NCI-H146 treated with DMSO at 0.1 percent for 48 hours (cell line): ENCODE data around the gene SPON1.
"Not testable (repeated sequence)": the region's sequence is repeated elsewhere in the genome, so short reads cannot be mapped to it uniquely, and the experiment has no call there.

Experiments
- DNase-seq: peaks from one replicate; lab custom pipeline; 2025; ENCODE audit not compliant: unreplicated experiment; lab: John Stamatoyannopoulos, UW

Gene SPON1

DNA sequence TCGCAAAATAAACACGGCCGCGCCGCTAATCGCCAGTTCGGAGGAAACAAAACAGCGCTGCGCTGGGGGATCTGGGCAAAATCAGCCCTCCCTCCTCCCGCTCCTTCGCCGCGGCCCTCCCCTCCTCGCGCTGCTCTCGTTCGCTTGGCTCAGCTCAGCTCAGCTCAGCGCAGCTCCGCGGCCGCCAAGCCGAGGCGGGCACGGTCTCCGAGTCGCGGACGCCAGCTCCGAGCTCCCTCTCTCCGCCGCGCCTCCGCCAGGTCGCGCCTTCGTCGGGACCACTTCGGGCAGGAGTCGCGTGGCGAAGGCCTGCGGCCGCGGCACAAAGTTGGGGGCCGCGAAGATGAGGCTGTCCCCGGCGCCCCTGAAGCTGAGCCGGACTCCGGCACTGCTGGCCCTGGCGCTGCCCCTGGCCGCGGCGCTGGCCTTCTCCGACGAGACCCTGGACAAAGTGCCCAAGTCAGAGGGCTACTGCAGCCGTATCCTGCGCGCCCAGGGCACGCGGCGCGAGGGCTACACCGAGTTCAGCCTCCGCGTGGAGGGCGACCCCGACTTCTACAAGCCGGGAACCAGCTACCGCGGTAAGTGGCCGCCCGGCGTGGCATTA, at the start of gene SPON1:
Gene SPON1 (plus strand): TSS at position 162 of the 607 bp plus-strand sequence. CDS start 182 bp downstream, at position 344.
- DNase-seq = no peak

DNA sequence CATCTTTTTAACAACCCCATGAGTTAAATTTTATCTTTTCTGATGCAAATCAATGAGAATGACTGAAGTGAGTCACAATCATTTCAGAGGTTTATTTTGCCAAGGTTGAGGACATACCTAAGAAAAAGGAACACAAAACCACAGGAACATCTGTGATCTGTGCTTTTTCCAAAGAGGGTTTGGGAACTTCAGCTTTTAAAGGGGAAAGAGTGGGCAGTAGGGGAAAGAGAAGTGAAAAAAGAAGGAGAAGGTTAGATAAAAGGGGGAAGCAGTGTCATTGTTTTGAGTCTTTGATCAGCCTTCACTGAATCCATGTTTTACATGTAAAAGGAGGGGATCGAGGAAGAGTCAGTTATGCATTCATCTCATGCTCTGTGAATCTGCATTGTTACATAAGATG, 45.3 kb upstream of the SPON1 start:
- no peak for DNase-seq

DNA sequence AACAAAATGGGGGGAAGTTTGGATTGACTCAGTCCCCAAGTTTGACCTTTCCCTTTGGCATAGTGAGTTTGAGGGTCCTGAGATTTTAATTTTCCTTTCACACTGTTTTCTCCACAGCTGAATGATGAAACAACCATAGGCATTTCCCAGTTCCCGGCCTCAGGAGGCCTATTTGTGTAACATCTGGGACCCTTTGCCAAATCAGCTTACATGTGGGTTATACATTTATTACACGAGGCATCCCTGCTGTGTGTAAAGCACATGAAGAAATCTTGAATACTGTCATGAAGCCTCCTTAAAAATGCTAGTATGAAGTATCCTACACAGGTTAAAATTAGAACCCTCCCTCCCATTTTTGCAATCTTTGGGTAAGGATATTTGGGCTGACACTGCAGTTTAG, 44.6 kb upstream of the SPON1 start:
- DNase-seq = no peak

DNA sequence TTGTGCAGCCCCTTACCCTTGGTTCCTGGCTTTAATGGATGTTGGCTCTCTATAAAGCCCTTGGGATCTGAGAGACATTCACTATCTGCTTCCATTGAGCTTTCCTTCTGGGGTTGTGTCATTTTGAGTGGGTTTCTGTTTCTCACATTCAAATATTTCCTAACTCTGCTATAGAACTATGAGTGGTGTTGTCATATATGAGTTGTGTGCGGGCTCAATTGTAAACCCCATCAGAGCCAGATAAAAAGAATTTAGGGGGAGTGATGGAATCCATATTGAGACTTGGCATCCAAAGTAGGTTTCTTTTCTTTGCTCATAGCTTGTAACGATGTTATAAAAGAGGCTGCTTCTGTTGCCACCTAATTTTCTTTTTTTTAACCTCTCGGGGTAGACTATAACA, 41.8 kb upstream of the SPON1 start:
- DNase-seq = no peak

DNA sequence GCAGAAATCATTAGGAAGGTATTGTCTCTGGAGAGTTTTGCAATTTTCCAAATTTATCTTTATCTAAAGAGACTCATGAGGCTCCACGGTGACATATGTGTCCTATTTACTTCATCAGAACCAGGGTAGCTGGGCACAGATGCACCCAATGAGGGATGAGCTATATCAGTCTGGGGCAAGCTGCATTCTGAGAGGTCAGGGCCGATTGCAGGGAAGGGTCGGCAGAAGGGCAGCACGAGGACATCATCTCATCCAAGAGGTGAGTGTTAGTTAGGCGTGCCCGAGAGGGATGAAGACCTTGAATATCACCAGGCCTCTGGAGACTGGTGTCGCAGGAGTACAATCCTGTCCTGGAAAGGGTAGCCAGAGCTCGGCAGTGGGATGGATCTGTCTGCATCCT, 41.0 kb upstream of the SPON1 start:
- no peak for DNase-seq

DNA sequence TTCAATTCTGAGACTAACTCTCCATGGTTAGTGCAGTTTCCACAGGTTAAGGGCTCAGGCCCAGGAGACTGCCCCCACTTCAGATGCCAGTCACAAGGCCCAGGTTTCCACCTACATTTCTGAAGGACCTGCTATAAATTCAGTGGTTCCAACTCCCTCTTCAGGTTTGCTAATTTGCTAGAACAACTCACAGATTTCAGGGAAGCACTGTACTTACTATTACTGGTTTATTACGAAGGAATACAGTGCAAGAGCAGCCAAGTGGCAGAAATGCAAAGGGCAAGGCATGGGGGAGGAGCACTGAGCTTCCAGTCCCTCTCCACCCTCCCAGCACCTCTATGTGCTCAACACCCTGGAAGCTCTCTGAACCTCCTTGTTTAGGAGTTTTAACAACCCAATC, 39.3 kb upstream of the SPON1 start:
- no peak for DNase-seq

DNA sequence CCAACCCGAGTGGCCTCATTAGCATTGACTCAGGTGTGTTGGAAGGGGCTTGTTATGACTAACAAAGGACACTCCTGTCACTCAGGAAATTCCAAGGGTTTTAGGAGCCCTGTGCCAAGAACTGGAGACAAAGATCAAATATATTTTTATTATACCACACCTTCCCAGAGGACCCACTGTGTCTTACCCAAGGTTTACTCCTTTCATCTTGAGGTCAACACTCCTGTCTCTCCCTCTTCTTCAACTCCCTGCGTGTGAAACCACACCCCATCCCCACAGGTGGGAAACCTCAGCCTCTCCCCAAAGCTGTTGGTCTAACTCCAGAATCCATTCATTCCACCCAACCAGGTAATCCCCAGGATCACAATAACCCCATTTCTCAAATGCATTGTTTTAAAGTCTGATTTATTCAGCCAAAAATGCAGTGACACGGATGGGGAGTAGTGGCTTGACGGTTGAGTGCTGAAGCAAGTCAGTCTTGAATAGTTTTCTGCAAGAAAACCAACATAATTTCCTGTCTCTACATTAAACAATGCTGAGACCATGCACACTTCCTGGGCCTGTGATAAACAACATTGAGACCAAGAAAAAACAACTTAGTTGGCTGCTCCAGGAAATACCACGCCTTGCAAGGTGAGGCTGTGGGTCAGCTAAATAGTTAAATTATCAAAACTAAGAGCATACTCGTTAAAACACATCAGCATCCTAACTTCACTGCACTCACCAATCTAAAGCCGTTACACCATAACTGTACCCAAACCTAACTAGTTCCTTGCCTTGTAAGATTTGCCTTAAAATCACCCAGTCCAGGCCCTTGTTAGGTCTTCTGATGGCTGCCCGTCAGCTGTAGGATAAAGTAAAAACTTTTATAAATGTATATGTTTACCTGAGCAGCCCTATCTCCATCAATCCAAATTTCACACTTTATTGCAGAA, 38.5 kb upstream of the SPON1 start:
- no peak for DNase-seq

DNA sequence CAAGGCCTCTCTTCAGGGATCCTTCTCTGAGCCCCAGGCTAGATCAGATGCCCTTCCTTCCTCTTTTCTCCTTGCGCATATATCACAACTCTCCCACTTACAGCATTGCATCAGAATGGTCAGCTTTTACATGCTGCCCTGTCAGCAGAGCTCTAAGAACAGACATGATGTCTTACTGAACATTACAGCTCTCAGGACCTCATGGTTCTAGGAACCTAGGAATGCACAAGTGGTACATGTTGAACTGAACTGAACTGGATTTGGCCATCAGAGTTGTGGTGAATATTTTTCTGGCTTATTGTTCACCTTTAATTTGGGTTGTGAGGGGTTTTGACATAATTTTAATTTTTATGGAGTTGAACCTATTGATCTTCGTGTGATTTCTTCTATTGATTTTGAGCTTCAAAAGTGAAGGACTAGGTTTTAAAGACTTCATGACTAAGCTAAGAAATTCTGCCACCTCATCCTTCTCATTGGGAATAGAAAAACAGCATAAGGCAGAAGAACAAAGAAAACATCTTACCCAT, 37.7 kb upstream of the SPON1 start:
- DNase-seq = no peak

DNA sequence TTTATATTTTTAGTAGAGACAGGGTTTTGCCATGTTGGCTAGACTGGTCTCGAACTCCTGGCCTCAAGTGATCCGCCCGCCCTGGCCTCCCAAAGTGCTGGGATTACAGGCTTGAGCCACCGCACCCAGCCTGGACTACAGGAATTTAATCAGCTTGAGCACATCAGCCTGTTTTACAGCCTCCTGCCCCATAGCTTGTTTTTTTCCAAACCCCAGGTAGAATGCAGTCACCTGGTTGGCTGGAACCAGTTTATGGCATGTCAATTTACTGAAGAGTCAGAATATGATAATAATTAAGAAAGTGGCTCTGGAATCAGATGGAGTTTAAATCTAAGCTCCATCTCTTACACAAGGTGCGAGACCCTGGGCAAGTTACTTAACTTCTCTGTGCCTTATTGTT, 36.2 kb upstream of the SPON1 start:
- not testable (repeated sequence) for DNase-seq

DNA sequence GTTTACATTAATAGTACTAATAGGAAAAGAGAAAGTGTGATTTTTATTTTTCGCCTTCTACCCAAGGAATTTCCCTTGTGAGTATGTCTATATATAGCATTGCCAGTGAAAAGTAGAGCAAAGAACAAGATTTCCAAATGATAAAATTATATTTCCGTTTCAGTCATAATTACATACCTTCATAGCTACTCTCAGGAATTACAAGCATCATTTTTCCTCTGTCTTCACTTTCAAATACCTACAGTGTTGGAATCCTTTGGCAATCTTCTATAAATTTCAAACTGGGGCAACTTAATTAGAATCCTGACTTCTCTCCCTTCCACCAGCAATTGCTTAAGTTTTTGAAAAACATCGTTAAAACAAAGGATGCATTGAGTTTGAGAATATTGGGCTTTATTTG, 35.5 kb upstream of the SPON1 start:
- no peak for DNase-seq

DNA sequence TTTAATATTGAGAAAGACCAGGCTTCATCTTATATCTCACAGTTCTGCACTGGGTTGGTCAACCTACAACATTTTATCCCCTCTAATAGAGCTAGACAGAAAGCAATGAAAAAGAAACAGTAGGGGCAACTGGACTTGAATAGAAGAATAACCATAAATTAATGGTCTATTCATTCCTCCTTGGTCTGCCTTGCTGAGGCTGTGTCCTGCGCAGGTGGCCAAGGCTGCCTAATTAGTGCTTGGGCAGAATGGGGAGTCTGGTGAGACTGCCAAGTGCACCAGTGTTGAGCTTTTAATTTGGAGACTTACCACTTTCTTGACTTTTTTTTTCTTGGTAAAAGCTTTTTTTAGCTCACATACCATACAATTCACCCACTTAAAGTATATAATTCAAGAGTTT, 35.0 kb upstream of the SPON1 start:
- DNase-seq = no peak

DNA sequence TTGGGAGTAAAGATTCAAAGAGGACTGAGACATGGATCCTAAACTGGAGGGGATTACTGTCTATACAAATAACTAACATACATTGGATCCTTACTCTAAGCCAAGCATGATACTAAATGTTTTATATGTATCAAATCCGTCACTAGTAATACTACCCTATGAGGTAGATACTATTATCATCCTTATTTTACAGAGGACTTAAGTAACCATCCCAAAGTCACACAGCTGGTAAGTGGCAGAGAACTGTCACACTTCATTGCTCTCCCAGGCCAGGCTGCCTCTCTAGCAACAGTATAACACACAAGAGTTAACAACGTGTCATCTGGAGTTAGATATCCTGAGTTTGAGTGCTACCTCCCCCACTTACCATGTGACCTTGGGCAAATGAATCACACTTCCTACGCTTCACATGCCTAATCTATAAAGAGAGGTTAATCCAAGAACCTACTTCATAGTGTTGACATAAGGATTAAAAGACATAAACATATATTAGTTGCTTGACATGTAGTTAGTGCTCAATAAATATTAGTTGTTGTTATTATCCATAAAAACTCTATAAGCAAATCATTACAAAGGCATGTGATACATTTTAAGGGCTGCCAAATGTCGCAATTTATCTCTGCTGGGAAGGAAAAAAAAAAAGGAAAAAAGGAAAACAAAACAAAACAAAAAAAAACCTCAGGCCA, 33.8 kb upstream of the SPON1 start:
- no peak for DNase-seq

DNA sequence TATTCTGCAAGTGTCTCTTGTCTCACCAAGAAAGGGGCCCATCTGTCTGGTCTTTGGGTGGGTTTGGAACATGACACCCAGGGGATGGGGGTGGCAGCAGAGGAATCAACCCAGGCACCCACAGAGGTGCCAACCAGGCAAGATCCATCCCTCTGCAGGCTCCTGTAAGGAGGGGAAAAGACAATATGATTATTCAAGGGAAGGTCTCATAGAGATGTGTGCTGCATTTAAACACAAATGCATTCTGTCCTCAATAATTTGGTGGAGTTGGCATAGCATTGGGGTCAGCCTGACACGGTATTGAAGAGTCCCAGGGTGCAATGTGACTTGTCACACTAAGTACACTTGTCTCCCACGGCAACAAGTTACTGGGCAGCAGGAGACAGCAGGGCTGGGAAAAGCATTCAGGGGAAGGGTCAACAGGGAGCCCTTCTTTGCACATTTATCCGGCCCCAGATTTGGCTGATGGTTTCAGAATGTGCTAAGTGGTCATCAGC, 33.1 kb upstream of the SPON1 start:
- DNase-seq = no peak

DNA sequence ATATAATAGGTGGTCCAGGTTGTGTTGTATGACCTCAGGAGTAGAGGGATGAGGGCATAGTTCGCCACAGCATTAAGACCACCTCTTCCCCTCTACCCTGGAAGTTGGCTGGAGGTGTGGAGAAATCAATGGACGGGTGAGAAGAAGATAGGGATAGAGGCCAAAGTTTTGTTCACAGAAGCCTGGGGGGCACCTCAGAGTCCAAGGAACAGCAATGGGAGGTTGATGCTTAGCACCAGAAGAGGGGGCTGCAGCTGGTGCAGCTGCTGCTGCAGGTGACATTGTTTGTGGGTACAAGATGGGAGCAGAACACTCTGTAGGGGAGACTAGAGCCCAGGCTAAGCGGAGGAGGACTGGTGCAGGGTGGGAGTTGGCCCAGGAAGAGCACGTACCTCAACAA, 31.2 kb upstream of the SPON1 start:
- no peak for DNase-seq

DNA sequence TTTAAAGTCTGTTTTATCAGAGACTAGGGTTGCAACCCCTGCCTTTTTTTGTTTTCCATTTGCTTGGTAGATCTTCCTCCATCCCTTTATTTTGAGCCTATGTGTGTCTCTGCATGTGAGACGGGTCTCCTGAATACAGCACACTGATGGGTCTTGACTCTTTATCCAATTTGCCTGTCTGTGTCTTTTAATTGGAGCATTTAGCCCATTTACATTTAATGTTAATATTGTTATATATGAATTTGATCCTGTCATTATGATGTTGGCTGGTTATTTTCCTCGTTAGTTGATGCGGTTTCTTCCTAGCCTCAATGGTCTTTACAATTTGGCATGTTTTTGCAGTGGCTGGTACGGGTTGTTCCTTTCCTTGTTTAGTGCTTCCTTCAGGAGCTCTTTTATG, 25.4 kb upstream of the SPON1 start:
- not testable (repeated sequence) for DNase-seq

DNA sequence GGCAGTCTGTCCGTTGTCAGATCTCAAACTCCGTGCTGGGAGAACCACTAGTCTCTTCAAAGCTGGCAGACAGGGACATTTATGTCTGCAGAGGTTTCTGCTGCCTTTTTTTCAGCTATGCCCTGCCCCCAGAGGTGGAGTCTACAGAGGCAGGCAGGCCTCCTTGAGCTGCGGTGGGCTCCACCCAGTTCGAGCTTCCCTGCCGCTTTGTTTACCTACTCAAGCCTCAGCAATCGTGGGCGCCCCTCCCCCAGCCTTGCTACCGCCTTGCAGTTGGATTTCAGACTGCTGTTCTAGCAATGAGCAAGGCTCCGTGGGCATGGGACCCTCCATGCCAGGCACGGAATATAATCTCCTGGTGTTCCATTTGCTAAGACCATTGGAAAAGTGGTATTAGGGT, 23.7 kb upstream of the SPON1 start:
- not testable (repeated sequence) for DNase-seq

DNA sequence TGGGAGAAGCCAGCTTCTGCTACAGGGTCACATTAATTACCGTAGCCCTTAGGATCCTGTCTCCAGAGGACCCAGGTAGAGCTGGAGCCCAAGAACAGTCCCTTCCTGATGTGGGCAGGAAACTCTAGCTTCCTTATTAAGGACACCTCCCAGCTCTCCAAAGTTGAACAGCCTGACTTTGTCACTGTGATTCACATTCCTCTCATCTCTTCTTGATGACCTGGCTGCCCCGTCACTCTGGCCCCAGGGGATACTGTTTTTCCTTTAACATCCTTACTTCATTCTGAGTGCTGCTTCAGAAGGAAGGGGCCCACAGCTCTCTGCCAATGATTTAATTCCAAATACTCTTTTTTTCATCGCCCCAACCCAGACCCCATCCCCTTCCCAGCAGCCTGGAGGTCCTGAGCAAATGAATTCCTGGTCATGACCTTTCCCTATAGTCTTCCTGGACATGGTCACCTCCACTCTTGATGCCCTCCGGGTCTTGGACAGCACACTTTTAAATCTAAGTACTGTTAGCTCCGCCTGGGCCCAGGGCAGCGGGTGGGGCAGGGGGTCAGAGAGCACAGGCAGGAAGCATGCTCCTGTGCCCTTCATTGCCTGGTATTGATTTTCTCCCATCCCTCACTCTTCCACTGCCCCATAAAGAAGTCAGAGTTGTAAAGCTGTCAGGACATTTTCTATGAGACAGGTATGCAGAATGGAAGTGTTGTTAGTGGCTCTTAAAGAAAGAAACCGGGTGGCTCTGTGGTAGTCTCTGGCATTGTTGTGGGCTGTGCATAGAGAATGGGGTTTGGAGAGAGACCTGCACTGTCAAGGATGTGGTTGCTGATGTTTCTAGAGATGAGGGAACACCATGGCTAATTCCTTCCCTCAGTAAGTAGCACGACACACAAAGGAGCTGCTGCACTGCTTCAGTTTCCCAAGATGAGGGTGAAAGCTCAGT, 22.3 kb upstream of the SPON1 start:
- no peak for DNase-seq

DNA sequence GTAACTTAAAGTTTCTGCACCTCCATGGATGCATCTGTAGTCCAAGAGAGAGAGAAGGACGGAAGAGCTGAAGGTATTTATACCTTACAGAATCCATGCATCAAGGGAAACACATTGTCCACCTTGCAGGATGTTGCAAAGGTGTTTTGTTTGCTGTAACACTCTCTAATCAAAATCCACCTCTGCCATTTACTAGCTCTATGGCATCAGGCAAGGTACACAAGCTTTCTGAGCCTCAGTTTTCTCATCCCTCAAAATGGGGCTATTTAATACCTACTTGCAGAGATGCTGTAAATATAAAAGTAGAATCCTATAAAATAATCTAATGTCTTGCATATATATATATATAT, 21.6 kb upstream of the SPON1 start:
- DNase-seq = no peak

DNA sequence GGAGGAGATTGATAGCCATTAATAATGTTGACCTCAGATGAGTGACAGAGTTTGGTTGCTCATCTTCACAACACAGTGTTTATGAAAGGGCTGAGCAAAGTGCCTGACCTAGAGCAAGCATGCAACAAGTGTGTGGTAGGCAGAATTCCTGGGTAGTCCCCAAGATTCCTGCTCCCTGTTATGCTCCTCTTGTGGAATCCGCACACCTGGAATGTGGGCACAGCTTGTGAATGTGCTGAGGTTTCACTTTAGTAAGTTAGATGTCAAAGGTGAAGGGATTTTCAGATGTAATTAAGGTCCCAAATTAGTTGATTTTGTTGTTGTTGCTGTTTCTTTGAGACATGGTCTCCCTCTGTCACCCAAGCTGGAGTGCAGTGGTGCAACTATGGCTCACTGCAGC, 20.7 kb upstream of the SPON1 start:
- DNase-seq = no peak

DNA sequence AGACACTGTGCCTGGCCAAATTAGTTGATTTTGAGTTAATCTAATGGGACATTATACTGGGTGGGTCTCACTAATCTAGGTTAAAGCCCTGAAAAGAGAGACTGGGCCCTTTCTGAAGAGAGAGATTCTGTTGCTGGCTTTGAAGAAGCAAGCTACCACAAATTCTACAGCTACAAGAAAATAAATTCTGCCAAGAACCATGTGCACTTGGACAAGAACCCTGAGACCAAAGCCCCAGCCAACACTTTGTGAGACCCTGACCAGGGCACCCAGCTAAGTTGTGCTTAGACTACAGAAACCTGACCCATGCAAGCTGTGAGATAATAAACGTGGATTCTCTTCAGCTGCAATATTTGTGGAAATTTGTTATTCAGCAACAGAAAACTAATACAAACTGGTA, 20.1 kb upstream of the SPON1 start:
- DNase-seq = no peak

DNA sequence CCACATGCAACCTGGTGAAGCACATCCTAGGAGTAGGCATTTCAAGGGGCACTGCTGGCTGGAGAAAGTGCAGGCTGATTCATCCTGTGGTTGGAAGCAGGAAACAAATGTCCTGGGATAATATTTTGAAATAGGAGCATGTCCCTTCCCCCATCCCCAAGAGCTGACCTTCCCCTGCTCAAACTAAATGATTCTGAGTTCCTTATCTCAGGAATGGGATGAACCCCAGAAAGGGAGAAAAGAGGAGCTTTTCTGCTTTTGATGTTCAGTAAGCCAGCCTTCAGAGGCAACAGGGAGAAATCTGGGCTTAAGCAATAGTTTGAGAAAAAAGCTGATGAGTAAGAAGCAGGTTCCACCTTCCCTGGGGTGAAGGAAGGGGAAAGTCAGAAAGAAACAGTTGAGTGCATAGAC, 19.5 kb upstream of the SPON1 start:
- DNase-seq = no peak
